ENCODE data around the gene THRB. TPM values are rescaled to one million over a fixed set of nuclear protein-coding genes. Genes with fewer than 3 reads are reported as not detected.

THRB gene
- total and polyA plus RNA-seq, 9 of the 15 experiments (the other 6 are each of a cell fraction or from before 2014, with no cell fraction given), result 1.7 to 14.9 (median 6.9) TPM

DNA sequence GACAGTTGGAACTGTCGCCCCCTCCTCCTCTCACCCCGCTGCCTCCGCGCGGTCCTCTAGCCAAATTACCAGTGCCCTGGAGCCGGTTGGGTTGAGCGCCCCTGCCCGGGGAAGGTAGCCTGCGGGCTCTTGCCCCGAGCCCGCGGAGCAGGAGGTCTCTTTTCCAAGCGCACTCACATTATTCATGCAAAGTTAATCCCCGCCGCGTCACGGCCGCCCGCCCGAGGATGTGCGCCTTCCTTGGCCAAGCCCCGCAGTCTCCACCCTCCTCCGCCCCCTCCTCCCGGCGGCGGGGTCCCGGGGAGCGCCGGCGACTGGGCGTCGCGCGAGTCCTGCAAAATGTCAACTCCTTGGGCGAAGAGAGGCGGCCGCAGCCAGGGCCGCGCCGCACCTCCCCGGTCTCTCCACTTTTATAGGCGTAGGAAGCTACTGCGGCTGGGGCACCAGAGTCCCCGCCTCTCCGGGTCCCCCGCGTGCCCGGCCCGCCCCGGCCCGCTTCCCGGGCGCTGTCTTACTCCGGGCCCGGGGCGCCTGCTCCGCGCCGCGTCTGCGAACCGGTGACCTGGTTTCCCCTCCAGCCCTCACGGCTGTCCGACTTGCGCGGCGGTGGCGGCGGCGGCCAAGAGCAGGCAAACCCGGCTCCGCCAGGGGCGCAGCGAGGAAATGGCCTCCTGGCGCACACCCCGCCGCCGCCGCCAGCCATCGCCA lies at the start of gene THRB (continued):
- TF ChIP-seq HMGN3 (IDR thresholded peaks at IDR 0.05; ENCODE audit: borderline replicate concordance, extremely low read depth, insufficient read length, low read depth, low read length) (peak; percentile 5), MCM2 (IDR thresholded peaks at IDR 0.05; ENCODE audit: low read depth) (no peak), TBP (optimal IDR thresholded peaks at IDR 0.05; ENCODE audit: low read depth, low read length) (no peak), EP300 (IDR thresholded peaks at IDR 0.05; ENCODE audit: low read length) (no peak), TAF7 (tag; IDR thresholded peaks at IDR 0.05) (no peak), HDGF (IDR thresholded peaks at IDR 0.05) (no peak), SRSF9 (IDR thresholded peaks at IDR 0.05; ENCODE audit: borderline replicate concordance, low read depth, low read length) (no peak), ZFX (CRISPR knock-in tag; IDR thresholded peaks at IDR 0.05) (peak; percentile 81; the same call in 1 of the 2 replicates), NR3C1 (CRISPR knock-in tag; IDR thresholded peaks at IDR 0.05) (peak; percentile 6; the same call in 1 of the 2 replicates), SMAD2 (IDR thresholded peaks at IDR 0.05; ENCODE audit: low read depth, low read length) (no peak), EHMT2 (IDR thresholded peaks at IDR 0.05) (no peak), PHF20 (IDR thresholded peaks at IDR 0.05; ENCODE audit: partially characterized antibody) (peak; percentile 26), RBFOX2 (IDR thresholded peaks at IDR 0.05; ENCODE audit: low read depth, low read length) (peak; percentile 48; the same call in 1 of the 2 replicates), HNRNPK (IDR thresholded peaks at IDR 0.05; ENCODE audit: low read depth, low read length, poor library complexity, severe bottlenecking) (peak; percentile 27), CXXC5 (CRISPR knock-in tag; IDR thresholded peaks at IDR 0.05) (peak; percentile 59), SMARCC2 (IDR thresholded peaks at IDR 0.05; ENCODE audit: low read depth) (no peak), NR1H2 (CRISPR knock-in tag; IDR thresholded peaks at IDR 0.05) (no peak), RBM39 (optimal IDR thresholded peaks at IDR 0.05; ENCODE audit: low read depth, low read length) (peak; percentile 49)
- TF ChIP-seq, protein P1, sequence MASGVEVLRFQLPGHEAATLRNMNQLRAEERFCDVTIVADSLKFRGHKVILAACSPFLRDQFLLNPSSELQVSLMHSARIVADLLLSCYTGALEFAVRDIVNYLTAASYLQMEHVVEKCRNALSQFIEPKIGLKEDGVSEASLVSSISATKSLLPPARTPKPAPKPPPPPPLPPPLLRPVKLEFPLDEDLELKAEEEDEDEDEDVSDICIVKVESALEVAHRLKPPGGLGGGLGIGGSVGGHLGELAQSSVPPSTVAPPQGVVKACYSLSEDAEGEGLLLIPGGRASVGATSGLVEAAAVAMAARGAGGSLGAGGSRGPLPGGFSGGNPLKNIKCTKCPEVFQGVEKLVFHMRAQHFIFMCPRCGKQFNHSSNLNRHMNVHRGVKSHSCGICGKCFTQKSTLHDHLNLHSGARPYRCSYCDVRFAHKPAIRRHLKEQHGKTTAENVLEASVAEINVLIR (CRISPR knock-in tag; IDR thresholded peaks at IDR 0.05), result no peak
- TF ChIP-seq, protein P2, sequence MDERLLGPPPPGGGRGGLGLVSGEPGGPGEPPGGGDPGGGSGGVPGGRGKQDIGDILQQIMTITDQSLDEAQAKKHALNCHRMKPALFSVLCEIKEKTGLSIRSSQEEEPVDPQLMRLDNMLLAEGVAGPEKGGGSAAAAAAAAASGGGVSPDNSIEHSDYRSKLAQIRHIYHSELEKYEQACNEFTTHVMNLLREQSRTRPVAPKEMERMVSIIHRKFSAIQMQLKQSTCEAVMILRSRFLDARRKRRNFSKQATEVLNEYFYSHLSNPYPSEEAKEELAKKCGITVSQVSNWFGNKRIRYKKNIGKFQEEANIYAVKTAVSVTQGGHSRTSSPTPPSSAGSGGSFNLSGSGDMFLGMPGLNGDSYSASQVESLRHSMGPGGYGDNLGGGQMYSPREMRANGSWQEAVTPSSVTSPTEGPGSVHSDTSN (CRISPR knock-in tag; IDR thresholded peaks at IDR 0.05; ENCODE audit: low read depth), result no peak
- TF ChIP-seq, protein P2 (tag; conservative IDR thresholded peaks at IDR 0.05; ENCODE audit: low read depth), result no peak
- TF ChIP-seq, protein P3, sequence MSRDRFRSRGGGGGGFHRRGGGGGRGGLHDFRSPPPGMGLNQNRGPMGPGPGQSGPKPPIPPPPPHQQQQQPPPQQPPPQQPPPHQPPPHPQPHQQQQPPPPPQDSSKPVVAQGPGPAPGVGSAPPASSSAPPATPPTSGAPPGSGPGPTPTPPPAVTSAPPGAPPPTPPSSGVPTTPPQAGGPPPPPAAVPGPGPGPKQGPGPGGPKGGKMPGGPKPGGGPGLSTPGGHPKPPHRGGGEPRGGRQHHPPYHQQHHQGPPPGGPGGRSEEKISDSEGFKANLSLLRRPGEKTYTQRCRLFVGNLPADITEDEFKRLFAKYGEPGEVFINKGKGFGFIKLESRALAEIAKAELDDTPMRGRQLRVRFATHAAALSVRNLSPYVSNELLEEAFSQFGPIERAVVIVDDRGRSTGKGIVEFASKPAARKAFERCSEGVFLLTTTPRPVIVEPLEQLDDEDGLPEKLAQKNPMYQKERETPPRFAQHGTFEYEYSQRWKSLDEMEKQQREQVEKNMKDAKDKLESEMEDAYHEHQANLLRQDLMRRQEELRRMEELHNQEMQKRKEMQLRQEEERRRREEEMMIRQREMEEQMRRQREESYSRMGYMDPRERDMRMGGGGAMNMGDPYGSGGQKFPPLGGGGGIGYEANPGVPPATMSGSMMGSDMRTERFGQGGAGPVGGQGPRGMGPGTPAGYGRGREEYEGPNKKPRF (IDR thresholded peaks at IDR 0.05; ENCODE audit: low read depth, low read length), result no peak
- TF ChIP-seq, protein P4, sequence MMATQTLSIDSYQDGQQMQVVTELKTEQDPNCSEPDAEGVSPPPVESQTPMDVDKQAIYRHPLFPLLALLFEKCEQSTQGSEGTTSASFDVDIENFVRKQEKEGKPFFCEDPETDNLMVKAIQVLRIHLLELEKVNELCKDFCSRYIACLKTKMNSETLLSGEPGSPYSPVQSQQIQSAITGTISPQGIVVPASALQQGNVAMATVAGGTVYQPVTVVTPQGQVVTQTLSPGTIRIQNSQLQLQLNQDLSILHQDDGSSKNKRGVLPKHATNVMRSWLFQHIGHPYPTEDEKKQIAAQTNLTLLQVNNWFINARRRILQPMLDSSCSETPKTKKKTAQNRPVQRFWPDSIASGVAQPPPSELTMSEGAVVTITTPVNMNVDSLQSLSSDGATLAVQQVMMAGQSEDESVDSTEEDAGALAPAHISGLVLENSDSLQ (IDR thresholded peaks at IDR 0.05), result no peak

Measured in K562 (cell line).